Lower leg skin (tissue), 4 donors: ENCODE results near the gene HAPLN1. TPM values are rescaled to one million over a fixed set of nuclear protein-coding genes. Genes with fewer than 3 reads are reported as not detected.

Experiments
- DNase-seq, 2 donors: peaks; one replicate each; pipeline ENCODE4 v3.0.0-alpha.2; 2019; ENCODE audit warnings: low spot score in 2 of 2
- H3K4me3 ChIP-seq: fragments of 200-600 bp; sonication (generic); 2 replicates; pipeline ENCODE4 v1.5.1; 2017; ENCODE audit warnings: mild to moderate bottlenecking, low read depth; ENCODE audit not compliant: poor library complexity, severe bottlenecking
- POLR2A ChIP-seq, 2 donors: fragments of 450-650 bp; IDR thresholded peaks; one replicate each; pipeline ENCODE4 v1.6.1; 2016 to 2017; ENCODE audit warnings: antibody characterized with exemption in 2 of 2, mild to moderate bottlenecking in 1 of 2, moderate library complexity in 1 of 2
- WGBS, 2 donors: methylation state at CpG; one replicate each; pipeline ENCODE4 v1.1.5; 2018; 5-methylcytosine and 5-hydroxymethylcytosine counted together
- intact Hi-C: fragments of 100-400 bp; cut with DNase I; formaldehyde crosslinking; loops from one replicate; pipeline ENCODE4 v1.15.0; 2023; ENCODE audit warnings: low total_unique reads
- total RNA-seq, 4 donors: library from RNA; depleted of rRNA; stranded (reverse); fragments of >200 nt; gene quantifications; one replicate each; pipeline ENCODE4 v1.1.0, GENCODE V29; 2016
- TF ChIP-seq, protein P1 (sequence below), 3 donors: fragments of 450-650 bp; IDR thresholded peaks; one replicate each; pipeline ENCODE4 v1.5.1; 2016; ENCODE audit warnings: antibody characterized with exemption in 3 of 3, mild to moderate bottlenecking in 3 of 3, moderate library complexity in 2 of 3

The HAPLN1 gene
- total RNA-seq, 4 donors from 2014 or later: 0.62 TPM; not detected in 3

DNA sequence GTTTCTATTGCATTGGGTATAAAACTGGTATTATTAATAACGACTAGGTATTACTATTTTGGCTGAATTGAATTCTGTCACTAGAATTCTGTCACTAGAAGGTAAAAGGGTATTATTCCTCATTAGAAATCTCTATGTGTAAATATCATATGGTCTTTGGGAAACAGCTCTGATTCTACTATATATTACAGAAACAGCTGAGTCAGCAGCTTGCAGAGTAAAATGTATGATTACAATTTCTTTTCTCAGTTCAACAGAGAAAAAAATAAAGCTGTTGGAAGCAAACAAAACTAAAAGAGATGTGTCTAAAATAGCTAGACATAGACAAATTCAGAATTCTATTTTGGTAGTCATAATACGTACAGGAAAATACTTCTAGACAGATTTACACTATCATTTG lies 48.5 kb downstream of the HAPLN1 start:
- no peak for DNase-seq
- TF ChIP-seq, protein P1, sequence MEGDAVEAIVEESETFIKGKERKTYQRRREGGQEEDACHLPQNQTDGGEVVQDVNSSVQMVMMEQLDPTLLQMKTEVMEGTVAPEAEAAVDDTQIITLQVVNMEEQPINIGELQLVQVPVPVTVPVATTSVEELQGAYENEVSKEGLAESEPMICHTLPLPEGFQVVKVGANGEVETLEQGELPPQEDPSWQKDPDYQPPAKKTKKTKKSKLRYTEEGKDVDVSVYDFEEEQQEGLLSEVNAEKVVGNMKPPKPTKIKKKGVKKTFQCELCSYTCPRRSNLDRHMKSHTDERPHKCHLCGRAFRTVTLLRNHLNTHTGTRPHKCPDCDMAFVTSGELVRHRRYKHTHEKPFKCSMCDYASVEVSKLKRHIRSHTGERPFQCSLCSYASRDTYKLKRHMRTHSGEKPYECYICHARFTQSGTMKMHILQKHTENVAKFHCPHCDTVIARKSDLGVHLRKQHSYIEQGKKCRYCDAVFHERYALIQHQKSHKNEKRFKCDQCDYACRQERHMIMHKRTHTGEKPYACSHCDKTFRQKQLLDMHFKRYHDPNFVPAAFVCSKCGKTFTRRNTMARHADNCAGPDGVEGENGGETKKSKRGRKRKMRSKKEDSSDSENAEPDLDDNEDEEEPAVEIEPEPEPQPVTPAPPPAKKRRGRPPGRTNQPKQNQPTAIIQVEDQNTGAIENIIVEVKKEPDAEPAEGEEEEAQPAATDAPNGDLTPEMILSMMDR (IDR thresholded peaks at IDR 0.05): no peak
- TF ChIP-seq POLR2A (IDR thresholded peaks at IDR 0.05): no peak
- H3K4me3 ChIP-seq: no peak overlapping the region
- intact Hi-C loops: no loop called here
- WGBS, 2 donors: 82 to 86% methylated on average over 2 of the region's 2 CpGs

DNA sequence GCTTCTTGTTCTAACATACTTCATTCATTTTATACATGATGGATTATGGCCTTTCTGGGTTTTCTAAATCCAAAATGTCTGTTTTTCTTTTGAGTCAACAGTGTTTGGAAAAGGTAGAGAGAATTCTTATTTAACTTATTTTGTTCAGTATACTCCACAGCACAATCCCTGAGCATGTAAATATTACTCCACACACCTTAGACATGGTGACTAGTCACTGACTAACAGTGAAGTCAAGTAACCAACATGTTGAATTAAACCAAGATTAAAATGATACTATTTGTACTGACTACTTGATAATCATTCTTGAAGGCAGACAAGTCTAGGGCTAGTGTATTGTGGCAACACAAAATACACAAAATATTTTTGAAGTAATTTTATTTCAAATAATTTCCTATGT lies 55.0 kb downstream of the HAPLN1 start:
- no peak for TF ChIP-seq POLR2A (IDR thresholded peaks at IDR 0.05)
- TF ChIP-seq, protein P1 (IDR thresholded peaks at IDR 0.05): no peak
- H3K4me3 ChIP-seq: no peak overlapping the region
- no peak for DNase-seq
- intact Hi-C loops: no loop called here

DNA sequence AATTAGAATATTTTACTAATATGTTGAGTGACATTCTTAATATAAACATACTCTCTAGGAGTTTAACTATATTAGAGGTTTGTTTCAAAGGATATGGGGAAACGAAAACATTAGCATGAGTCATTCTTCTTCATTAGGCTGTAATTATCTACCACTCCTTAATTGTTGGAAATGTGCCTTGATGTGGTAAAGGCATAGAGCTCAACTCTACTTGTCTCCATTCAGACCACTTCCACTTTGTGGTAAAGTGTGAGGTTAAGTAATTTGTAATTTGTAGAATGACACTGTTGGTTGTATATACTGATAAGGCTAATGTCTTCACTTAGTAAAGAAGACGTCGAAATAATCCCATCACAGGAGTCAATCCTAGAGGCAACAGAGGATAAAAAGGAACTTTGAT lies 58.1 kb downstream of the HAPLN1 start:
- WGBS, 2 donors: 64 to 65% methylated on average over 3 of the region's 3 CpGs

DNA sequence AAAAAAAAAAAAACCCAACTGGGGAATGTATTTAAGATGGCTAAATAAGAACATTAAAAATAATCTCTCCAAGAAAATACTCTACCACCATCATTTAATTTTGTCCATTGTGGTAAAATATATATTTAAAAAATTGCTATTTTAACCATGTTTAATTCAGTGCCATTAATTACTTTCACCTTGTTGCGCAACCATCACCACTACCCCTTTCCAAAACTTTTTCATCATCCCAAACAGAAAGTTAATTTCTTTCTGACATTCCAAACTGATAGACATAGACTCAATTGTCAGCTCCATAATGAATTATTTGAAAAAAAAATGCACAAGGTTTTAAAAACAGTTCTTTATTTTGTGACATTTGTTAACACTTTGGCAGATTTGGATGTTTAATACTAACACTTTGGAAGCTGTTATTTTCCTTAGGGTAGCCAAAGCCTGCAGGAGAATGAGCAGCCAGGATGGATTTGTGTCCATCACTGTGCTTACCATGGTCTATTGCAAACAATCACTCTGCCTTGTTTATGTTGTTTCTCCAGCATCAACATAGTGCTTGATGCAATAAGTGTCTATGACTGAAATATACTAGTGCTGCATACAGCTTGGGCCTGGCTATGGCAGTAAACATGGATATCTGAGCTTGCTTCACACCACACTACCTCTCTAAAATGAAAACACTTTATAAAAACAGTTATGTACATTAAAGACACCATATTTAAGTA lies 62.7 kb downstream of the HAPLN1 start:
- 93 to 95% methylated on average over 1 of the region's 1 CpG for WGBS, 2 donors
- intact Hi-C loops: no loop called here
- H3K4me3 ChIP-seq: no peak overlapping the region
- TF ChIP-seq, protein P1 (IDR thresholded peaks at IDR 0.05): no peak
- no peak for TF ChIP-seq POLR2A (IDR thresholded peaks at IDR 0.05)
- DNase-seq: no peak

More for the DNA sequence above, 58.1 kb downstream of the HAPLN1 start:
- DNase-seq: no peak
- intact Hi-C loops: no loop called here
- H3K4me3 ChIP-seq: no peak overlapping the region
- TF ChIP-seq, protein P1 (IDR thresholded peaks at IDR 0.05): no peak
- no peak for TF ChIP-seq POLR2A (IDR thresholded peaks at IDR 0.05)

DNA sequence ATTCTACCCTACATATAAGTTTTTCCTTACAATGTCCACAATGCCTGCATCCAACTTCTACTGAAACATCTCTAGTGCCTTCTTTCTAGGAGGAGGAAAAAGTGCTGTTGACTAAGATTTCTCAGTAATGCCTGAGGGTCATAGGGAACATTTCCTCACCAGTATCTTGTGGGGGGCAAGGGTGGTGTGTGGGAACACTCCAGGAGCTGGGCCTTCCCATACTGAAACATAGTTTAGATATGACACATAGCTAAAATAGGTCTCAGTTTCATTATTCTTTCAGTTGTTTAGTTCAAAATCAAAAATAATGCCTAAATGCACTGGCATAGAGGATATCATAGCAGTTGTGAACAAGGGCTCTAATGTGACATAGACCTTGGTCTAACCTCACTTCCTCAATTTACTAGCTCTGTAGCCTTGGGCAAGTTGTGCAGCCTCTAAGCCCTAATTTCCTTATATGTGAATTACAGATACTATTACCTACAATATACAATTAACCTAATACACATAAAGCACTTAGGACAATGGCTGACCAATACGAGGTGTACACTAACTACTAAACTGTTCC lies 66.1 kb downstream of the HAPLN1 start:
- TF ChIP-seq POLR2A (IDR thresholded peaks at IDR 0.05): no peak
- TF ChIP-seq, protein P1 (IDR thresholded peaks at IDR 0.05): no peak
- 81 to 88% methylated on average over 1 of the region's 1 CpG for WGBS, 2 donors
- intact Hi-C loops: no loop called here
- H3K4me3 ChIP-seq: no peak overlapping the region
- no peak for DNase-seq
